ENCODE data around the gene LIG4. TPM values are rescaled to one million over a fixed set of nuclear protein-coding genes. Genes with fewer than 3 reads are reported as not detected.

The LIG4 gene
- total RNA-seq, 4 donors from 2014 or later = 10.1 to 17.4 (median 11.0) TPM

DNA sequence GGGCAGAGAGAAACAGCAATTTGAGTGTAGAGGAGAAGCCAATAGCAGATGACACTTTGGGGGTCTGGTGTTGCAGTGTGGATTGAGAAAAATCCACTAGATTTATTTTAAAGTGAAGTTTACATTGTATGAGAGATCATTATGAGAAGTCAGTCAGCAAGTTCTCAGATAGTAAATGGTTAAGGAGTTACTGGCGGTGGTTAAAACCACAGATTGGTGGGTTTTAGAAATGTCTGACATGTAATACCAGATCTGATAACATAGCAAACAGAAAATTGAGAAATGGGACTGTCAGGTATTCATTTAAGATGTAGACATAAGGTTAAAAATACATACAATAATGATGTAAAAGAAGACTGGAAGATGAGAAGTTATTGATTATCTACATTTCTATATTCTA is 10.1 kb upstream of the LIG4 start:
- no peak for TF ChIP-seq CTCF (IDR thresholded peaks at IDR 0.05; ENCODE audit: low read depth)

DNA sequence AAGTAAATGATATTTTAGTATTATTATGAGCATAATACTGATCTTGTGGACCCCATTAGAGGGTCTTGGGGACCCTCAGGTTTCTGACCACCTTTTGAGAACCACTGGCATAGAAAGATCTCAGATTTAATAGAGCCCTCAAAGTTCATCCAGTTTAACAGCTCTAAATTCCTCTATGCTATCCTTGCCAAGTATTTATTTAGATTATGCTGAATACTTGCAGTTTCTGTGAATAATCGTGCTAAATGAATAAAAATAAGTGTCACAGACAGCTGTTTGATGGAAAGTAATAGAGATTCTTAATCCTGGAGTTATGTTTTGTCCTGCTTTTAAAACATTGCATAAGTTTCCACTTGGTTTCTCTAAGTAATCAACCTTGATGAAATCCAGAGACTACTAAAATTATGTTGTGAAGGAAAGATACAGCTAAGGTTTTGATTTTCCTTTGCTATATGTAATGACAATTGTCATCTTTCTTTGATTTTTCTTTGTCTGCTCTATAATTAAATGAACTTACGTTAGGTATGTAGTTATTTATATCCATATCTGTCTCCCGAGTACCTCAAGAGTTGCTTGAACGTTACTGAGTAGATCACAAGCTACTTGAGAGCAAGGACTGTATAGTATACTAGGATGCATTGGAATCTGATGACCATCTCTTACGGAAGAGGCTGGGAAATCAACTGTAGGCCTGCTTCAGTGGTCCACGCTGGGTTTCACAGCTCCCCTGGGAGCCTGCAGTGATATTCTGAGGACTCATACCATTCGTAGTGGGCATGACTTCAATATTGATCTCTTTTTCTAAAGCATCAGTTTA is 8.6 kb upstream of the LIG4 start:
- TF ChIP-seq CTCF (IDR thresholded peaks at IDR 0.05; ENCODE audit: low read depth) = no peak

DNA sequence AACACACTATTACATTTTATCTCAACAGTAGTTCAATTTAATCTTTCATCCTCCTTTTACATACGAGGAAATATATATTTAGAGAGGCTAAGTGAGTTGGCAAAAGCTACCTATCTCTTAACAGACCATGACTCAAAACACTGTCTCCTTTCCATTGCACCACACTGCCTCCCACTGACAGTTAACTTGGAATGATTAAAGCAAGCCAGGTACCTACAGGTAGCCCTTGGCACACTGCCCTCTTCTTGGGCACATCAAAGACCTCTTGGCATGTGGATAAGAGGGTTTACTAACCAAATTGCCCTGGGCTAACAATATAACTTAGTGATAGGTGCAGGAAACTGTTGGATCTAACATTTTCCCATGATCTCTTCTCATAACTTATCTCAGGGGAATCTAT is 4.7 kb upstream of the LIG4 start:
- TF ChIP-seq CTCF (IDR thresholded peaks at IDR 0.05; ENCODE audit: low read depth) = no peak

DNA sequence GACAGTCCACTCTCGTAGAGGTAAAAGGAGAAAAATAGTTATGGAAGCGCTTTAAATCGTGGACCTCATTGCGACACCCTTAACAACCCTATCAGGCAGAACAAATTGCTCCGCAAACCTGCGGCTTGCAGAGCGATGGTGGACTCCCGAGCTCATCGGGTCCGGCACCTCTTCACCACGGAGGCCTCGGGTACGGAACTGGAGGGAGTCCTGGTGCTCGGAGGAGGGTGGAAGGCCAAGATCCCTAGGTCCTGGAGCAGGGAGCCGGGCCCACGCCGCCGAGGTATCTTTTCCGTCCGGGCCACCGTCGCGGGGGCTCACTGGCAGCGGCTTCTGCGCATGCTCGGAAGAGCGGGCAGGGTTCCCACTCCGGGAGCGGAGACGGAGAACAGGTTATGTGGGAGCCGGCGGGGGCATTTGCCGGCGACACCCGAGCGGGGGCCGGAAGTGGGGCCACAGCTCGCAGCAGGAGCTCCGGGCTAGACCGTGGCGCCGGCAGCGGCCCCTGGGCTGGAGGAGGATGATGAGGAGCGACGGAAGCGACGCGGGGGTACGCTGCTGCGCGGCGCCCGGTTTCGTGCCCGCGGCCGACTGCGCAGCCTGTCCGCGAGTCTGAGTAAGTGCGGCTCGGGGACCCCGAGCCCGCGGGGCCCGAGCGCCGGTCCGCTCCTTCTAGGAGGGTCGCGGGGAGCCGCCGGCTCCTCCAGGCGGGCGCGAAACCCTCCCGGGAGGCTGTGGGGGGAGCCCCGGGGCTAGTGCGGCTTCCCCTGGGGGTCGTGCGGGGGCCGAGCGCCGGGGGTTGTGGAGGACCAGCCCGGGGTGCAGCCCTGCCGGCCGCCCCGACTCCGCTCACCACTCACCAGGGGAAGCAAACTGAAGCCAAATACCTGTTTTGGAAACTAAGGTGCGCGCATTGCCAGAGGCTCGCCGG is 3.0 kb upstream of the LIG4 start, which contains the start of gene ABHD13:
Gene ABHD13 (plus strand): TSS at position 349 of the 931 bp plus-strand sequence. CDS start 10,827 bp downstream, outside the sequence.
- TF ChIP-seq CTCF (IDR thresholded peaks at IDR 0.05; ENCODE audit: low read depth) = no peak

DNA sequence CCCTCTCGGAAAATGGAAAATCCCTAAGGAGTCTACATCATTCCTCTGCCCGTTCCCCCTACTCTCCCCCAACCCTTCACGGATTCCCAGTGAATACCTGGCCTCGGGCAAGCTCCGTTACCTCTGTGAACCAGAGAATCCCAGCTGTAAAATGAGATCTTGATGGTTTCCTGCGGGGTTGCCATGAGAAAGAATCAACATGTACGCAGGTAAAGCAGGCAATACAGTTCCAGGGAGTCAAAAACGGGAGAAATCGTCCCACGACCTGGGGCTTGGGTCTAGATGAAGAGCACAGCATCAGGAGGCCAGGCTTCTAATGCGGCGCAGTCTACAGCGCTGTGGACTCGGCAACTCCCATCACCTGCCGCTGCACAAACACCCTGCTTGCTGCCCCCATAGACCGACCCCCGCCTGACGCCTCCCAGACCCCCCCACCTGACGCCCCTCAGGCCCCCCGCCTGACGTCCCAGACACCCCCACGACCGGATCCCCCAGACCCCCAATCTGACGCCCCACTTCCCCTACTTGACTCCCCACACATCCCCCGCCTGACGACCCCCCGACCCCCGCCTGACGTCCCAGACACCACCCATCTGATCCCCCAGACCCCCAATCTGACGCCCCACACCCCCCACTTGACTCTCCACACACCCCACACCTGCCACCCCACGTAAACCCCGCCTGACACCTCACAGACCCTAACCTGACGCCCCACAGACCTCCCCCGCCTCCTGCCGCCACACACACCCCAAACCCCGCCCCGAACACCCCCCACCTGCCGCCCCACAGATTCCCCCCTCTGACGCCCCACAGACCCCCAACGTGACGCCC is 680 bp downstream of the LIG4 start:
- no peak for TF ChIP-seq CTCF (IDR thresholded peaks at IDR 0.05; ENCODE audit: low read depth)

- no peak for TF ChIP-seq CTCF (IDR thresholded peaks at IDR 0.05; ENCODE audit: low read depth)
These were observed 1.4 kb downstream of the LIG4 start for GRCh38 chr13:108213946-108214345.

Measured in subcutaneous adipose tissue (tissue), 4 donors.